MM.1S (cell line): ENCODE measurements around the gene PKD2L1.

ENCODE experiments used
- DNase-seq: peaks from one replicate; pipeline ENCODE4 v3.0.0-alpha.2; 2015
- H2AFZ ChIP-seq: fragments of 300-600 bp; sonication (generic); 2 replicates; pipeline ENCODE4 v1.6.0; 2016; ENCODE audit warnings: antibody characterized with exemption, low read length
- H3F3A ChIP-seq: fragments of 300-600 bp; sonication (generic); 2 replicates; pipeline ENCODE4 v1.6.1; 2016; ENCODE audit warnings: mild to moderate bottlenecking, antibody characterized with exemption, low read length, moderate library complexity, mixed read lengths; ENCODE audit not compliant: insufficient read depth
- H3K27ac ChIP-seq: fragments of 300-600 bp; sonication (generic); 2 replicates; pipeline ENCODE4 v1.5.1; 2016; ENCODE audit warnings: mild to moderate bottlenecking, low read length
- H3K27me3 ChIP-seq: fragments of 300-600 bp; sonication (generic); replicated peaks from 2 replicates; pipeline ENCODE4 v1.6.0; 2016; ENCODE audit warnings: low read length; ENCODE audit not compliant: insufficient read depth
- H3K36me3 ChIP-seq: fragments of 300-600 bp; sonication (generic); replicated peaks from 2 replicates; pipeline ENCODE4 v1.6.1; 2016; ENCODE audit warnings: mild to moderate bottlenecking, low read length, mixed read lengths; ENCODE audit not compliant: insufficient read depth
- H3K4me1 ChIP-seq: fragments of 300-600 bp; sonication (generic); 2 replicates; pipeline ENCODE4 v1.6.1; 2016; ENCODE audit warnings: low read length, mixed read lengths
- H3K4me2 ChIP-seq: fragments of 300-600 bp; sonication (generic); 2 replicates; pipeline ENCODE4 v1.6.0; 2016; ENCODE audit warnings: low read depth, low read length
- H3K4me3 ChIP-seq: fragments of 300-600 bp; sonication (generic); 2 replicates; pipeline ENCODE4 v1.5.1; 2016; ENCODE audit warnings: low read length, mixed read lengths
- H3K79me2 ChIP-seq: fragments of 300-600 bp; sonication (generic); 2 replicates; pipeline ENCODE4 v1.6.1; 2016; ENCODE audit warnings: mixed run types, low read length, mixed read lengths
- H3K9ac ChIP-seq: fragments of 300-600 bp; sonication (generic); 2 replicates; pipeline ENCODE4 v1.6.1; 2016; ENCODE audit warnings: low read length, mixed read lengths
- H3K9me2 ChIP-seq: fragments of 300-600 bp; sonication (generic); replicated peaks from 2 replicates; pipeline ENCODE4 v1.6.1; 2016; ENCODE audit warnings: mild to moderate bottlenecking, low read length, mixed read lengths; ENCODE audit not compliant: insufficient read depth
- H3K9me3 ChIP-seq: fragments of 300-600 bp; sonication (generic); replicated peaks from 2 replicates; pipeline ENCODE4 v1.6.1; 2016; ENCODE audit warnings: mild to moderate bottlenecking, low read length, mixed read lengths; ENCODE audit not compliant: insufficient read depth
- H4K20me1 ChIP-seq: fragments of 300-600 bp; sonication (generic); 2 replicates; pipeline ENCODE4 v1.6.1; 2016; ENCODE audit warnings: mild to moderate bottlenecking, low read length, moderate library complexity, mixed read lengths; ENCODE audit not compliant: insufficient read depth
- EZH2 ChIP-seq: fragments of 300-600 bp; sonication (generic); optimal IDR thresholded peaks from 2 replicates; pipeline ENCODE3; 2017; ENCODE audit warnings: low read depth, mild to moderate bottlenecking, antibody characterized with exemption, low read length, mixed read lengths
- EZH2phosphoT487 ChIP-seq: fragments of 300-600 bp; sonication (generic); IDR thresholded peaks from 2 replicates; pipeline ENCODE4 v1.6.1; 2018; ENCODE audit warnings: antibody characterized with exemption, low read length
- TF ChIP-seq, protein P1 (sequence below): fragments of 300-600 bp; sonication (generic); IDR thresholded peaks from 2 replicates; pipeline ENCODE4 v1.5.1; 2016; ENCODE audit warnings: antibody characterized with exemption, low read length, mixed read lengths

PKD2L1 gene

DNA sequence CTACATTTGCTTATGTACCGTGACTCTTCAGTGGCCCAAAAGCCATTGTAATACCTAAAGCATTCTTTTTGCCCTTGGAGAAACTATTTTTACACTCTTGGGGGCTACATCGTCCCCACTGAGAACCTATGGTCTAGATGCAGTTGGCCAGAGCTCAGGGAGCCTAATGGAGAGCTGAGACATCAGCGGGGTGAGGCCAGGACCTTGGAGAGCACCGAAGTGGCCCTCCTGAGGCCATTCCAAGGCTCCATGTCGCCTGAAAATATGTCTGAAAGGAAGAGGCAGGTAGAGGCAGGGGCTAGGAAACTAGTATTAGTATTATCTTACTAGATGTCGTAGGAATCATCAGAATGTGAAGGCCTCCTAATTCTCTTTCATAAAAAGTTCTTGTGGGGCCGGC is 4.9 kb downstream of the PKD2L1 start:
- Histone ChIP-seq H3K9me2 (no peaks in the 10 kb centered on the region), H3K27me3 (no peaks in the 10 kb centered on the region), H3K36me3 (no peaks in the 10 kb centered on the region), H3K4me3 (no peak overlapping the region), H3K9ac (no peak overlapping the region), H3F3A (peaks cover 15% of the 10 kb centered on the region), H4K20me1 (no peaks in the 10 kb centered on the region), H3K4me1 (peaks cover 26% of the 10 kb centered on the region), H3K4me2 (no peak overlapping the region), H3K9me3 (no peaks in the 10 kb centered on the region), H2AFZ (no peak overlapping the region), H3K79me2 (no peaks in the 10 kb centered on the region), H3K27ac (no peak overlapping the region)
- no peak for DNase-seq
- TF ChIP-seq EZH2 (no peak), EZH2phosphoT487 (no peak)
- TF ChIP-seq, protein P1, sequence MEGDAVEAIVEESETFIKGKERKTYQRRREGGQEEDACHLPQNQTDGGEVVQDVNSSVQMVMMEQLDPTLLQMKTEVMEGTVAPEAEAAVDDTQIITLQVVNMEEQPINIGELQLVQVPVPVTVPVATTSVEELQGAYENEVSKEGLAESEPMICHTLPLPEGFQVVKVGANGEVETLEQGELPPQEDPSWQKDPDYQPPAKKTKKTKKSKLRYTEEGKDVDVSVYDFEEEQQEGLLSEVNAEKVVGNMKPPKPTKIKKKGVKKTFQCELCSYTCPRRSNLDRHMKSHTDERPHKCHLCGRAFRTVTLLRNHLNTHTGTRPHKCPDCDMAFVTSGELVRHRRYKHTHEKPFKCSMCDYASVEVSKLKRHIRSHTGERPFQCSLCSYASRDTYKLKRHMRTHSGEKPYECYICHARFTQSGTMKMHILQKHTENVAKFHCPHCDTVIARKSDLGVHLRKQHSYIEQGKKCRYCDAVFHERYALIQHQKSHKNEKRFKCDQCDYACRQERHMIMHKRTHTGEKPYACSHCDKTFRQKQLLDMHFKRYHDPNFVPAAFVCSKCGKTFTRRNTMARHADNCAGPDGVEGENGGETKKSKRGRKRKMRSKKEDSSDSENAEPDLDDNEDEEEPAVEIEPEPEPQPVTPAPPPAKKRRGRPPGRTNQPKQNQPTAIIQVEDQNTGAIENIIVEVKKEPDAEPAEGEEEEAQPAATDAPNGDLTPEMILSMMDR: no peak

- Histone ChIP-seq H3K9me2 (no peaks in the 10 kb centered on the region), H3K4me2 (no peak overlapping the region), H3K27ac (no peak overlapping the region), H3K27me3 (no peaks in the 10 kb centered on the region), H2AFZ (no peak overlapping the region), H3F3A (no peaks in the 10 kb centered on the region), H3K4me1 (no peaks in the 10 kb centered on the region), H3K4me3 (no peak overlapping the region), H3K36me3 (no peaks in the 10 kb centered on the region), H3K79me2 (no peaks in the 10 kb centered on the region), H3K9me3 (no peaks in the 10 kb centered on the region), H3K9ac (no peak overlapping the region), H4K20me1 (no peaks in the 10 kb centered on the region)
- no peak for DNase-seq
- TF ChIP-seq EZH2 (no peak), EZH2phosphoT487 (no peak)
- TF ChIP-seq, protein P1: no peak
These were observed 10.2 kb downstream of the PKD2L1 start for GRCh38 chr10:100319707-100320402.

GRCh38 chr10:100318207-100318606 is 11.8 kb downstream of the PKD2L1 start:
- H3K4me2 ChIP-seq: no peak overlapping the region
- H2AFZ ChIP-seq: no peak overlapping the region
- no peaks in the 10 kb centered on the region for H3K36me3 ChIP-seq
- TF ChIP-seq, protein P1: no peak
- TF ChIP-seq EZH2: no peak
- TF ChIP-seq EZH2phosphoT487: no peak
- no peak for DNase-seq
- no peak overlapping the region for H3K27ac ChIP-seq
- no peaks in the 10 kb centered on the region for H4K20me1 ChIP-seq
- no peaks in the 10 kb centered on the region for H3K27me3 ChIP-seq
- no peaks in the 10 kb centered on the region for H3K4me1 ChIP-seq
- H3K79me2 ChIP-seq: no peaks in the 10 kb centered on the region
- no peak overlapping the region for H3K9ac ChIP-seq
- no peak overlapping the region for H3K4me3 ChIP-seq
- no peaks in the 10 kb centered on the region for H3K9me2 ChIP-seq
- H3K9me3 ChIP-seq: no peaks in the 10 kb centered on the region
- no peaks in the 10 kb centered on the region for H3F3A ChIP-seq
